Inflammatory macrophage treated with lipopolysaccharide for 4 hours (primary cell): ENCODE results near the gene PAN3.
"Not testable (repeated sequence)": the region's sequence is repeated elsewhere in the genome, so short reads cannot be mapped to it uniquely, and the experiment has no call there.

Source experiments
- DNase-seq: peaks from one replicate; pipeline ENCODE4 v3.0.0-alpha.2; 2020

Gene PAN3

DNA sequence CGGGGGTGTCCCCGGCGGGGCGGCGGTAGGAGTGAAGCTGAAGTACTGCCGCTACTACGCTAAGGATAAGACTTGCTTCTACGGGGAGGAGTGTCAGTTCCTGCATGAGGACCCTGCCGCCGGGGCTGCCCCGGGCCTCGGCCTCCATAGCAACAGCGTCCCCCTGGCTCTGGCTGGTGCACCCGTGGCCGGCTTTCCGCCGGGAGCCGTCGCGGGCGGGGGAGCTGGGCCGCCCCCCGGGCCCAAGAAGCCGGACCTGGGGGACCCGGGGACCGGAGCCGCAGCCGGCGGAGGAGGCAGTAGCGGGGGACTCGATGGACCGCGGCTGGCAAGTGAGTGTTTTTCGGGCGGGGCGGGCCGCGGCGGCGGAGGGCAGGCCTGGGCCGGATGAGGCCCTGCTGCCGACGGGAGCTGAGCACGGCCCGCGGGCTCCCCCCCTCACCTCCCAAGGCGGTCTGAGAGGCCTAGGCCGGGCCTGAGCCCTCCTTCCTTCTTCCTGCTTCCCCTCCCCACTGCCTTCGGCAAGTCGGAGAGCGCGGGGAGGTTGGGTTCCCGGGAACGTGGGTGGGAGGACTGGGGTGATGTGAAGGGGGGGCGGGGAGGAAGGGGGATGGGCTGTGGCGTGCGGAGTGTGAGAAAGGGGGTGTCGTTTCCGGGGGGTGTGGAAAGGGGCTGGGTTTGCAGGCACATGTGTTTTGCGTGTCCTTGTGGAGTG lies 568 bp downstream of the PAN3 start:
- DNase-seq, result peak; percentile 86

DNA sequence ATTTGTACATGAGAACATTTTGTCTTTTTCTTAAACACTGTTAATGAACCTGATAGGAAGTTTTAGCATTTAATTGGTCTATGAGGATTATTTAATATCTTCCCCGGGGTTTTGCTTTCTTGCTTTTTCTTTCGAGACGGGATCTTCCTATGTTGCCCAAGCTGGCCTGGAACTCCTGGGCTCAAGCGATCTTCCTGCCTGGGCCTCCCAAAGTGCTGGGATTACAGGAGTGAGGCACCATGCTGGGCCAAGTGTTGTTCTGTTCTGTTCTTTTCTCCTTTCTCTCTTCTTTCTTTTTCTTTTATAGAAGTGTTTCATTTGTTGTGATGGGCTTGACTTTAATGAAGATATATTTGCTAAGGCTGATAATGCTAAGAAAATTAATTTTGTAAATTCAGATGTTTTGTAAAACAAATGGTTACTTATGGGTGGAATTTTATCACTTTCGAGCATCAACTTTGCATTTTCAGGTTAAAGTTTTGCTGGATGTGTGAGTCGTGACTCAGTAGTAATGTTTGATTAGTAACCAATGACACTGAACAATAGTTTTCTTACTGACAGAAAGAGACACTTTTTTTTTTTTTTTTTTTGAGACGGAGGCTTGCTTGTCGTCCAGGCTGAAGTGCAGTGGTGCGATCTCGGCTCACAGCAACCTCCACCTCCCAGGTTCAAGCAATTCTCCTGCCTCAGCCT lies 2.2 kb downstream of the PAN3 start:
- DNase-seq, result peak; percentile 31

GRCh38 chr13:28141542-28141941 lies 3.2 kb downstream of the PAN3 start:
- not testable (repeated sequence) for DNase-seq

DNA sequence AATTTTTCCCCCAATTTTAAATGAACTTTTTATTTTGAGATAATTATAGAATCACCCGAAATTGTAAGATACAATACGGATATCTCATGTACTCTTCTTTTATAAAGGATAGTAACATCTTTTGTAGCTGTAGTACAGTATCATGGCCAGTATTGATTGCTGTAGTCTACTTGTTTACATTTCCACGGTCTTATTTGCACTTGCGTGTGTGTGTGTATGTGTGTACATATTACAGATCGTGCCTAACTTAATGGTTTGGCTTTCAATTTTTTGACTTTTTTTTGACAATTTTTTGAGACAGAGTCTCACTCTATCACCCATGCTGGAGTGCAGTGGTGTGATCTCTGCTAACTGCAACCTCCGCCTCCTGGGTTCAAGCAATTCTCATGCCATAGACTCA lies 6.7 kb downstream of the PAN3 start:
- no peak for DNase-seq

- DNase-seq, result no peak
Measured at GRCh38 chr13:28147495-28147894, 9.2 kb downstream of the PAN3 start.

- DNase-seq, result no peak
Measured at GRCh38 chr13:28159057-28159456, 20.7 kb downstream of the PAN3 start.

- DNase-seq, result peak; percentile 59
Measured at GRCh38 chr13:28161370-28161769, 23.0 kb downstream of the PAN3 start.

- DNase-seq, result no peak
Measured at GRCh38 chr13:28163587-28163986, 25.2 kb downstream of the PAN3 start.

- DNase-seq, result no peak
Measured at GRCh38 chr13:28166257-28166656, 27.9 kb downstream of the PAN3 start.

DNA sequence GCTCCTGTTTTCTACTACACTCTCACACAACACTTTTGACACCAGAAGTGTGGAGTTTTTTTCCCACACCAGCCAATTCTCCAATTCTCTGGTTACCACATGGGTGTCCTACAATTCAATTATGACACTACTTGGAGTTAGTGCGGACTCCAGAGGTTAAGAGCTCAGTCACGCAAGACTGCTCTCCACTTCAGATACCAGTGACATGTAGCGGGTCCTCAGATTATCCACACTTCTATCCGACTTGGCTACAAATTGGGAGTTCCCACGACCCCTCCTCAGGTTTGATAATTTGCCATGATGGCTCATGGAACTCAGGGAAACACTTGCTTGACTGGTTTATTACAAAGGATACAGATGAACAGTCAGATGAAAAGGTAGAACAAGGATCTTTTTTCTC lies 32.9 kb downstream of the PAN3 start:
- no peak for DNase-seq

DNA sequence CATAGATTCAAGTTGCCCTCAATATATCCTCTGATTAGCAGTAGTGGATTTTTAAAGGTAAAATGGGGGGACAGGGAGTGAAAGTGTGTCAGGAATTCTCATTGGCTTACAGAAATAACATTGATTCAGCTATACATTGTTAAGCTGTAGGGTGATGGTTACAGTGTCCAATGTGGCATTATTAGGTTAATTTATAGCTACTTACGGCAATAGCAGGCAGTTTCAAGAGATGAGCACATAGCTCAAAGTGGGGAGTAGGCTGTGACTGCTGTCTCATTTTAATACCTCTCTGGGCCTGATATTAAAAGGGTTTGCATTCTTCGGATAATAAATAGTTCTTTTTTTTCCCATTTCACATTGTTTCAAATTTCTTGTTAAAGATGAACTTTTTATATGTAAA lies 34.6 kb downstream of the PAN3 start:
- DNase-seq, result no peak

- no peak for DNase-seq
Measured at GRCh38 chr13:28173793-28174192, 35.4 kb downstream of the PAN3 start.

DNA sequence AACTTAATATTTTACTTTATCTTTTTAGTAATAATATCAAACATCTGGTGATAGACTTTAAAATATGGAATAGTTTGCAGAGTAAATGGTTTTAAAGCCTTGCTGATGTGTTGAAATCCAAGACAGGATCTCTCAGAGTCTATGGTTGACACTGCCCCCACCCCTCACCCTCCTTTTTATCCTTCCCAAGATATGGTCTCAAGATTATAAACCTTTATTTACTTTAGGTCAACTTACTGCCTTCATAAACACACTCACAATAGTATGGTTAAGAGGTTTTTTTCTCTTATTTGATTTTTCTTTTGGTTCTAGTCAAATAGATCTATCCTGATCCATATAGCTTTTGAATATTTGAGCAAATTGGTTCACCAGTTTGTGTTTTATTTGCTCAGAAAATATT lies 39.0 kb downstream of the PAN3 start:
- DNase-seq, result no peak

DNA sequence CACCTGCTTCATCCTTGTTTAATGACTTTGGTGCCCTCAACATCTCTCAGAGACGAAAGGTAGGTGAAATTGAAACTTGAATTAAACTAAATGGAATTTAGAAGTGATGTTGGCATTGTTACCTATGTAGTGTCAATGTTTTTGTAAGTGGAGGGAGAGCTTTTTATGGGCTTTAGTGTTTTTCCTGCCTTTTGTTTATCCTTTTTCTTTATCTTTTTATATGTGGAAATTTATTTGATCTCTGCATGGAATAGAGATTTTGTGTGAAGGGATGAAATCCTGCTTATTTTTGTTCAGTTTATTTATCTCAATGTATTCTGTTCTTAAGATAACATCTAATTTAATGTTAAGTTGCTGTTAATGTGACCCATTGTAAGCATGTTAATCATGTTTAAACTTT lies 39.5 kb downstream of the PAN3 start:
- DNase-seq, result no peak

DNA sequence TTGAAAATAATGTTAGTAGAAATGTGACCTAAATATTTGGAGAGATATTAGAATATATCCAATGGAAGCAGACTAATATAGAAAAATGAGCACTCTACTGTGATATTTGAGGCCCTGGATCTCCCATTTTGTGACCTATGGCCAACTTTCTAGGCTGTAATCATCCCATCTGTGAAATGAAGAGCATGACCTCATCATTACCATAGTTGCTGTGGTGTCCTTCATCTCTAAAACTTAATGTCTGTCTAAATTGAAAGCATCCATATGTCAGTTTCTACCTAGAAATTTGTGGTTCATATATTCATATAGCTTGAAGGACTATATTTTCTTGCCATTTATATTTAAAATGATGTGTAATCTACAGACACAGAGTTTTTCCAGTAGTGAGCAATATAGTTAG lies 41.6 kb downstream of the PAN3 start:
- peak; percentile 4 for DNase-seq

- no peak for DNase-seq
Measured at GRCh38 chr13:28181413-28181812, 43.1 kb downstream of the PAN3 start.

DNA sequence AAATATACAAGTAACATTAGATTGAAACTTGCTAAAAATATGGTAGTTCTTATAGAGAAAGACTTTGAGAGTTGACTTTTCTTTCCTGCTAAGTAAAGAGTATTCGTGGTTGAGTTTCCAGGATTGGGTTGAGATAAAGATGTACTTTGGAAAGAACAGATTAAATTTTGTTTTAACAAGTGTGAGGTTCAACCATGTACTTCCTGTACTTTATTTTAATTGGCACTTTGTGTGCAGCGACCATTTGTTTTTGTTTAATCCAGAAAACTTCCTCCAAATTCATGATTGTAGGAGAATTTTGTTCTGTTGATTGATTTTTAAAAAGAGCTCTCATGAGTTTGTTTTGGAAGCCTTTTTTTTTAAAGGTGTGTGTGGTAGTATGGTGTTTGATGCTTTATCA lies 46.9 kb downstream of the PAN3 start:
- no peak for DNase-seq

DNA sequence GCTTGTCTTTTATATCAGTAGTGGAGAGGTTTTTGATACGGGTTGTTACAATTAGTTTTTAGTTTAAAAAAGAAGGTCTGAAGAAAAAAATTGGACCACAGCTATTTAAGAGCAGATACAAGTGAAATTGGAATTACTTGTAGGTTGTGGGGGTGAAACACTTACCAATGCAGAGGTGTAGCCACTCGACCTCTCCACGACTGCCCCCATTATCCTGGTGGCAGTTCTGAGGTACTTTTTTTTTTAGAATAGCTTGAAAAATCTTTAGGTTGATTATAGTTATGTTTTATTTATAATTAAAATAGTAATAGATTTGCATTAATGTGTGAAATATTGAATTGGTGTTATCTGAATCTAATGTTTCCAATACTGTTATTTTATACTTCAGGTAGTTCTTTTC lies 60.7 kb downstream of the PAN3 start:
- no peak for DNase-seq

GRCh38 chr13:28204043-28204442 lies 65.7 kb downstream of the PAN3 start:
- no peak for DNase-seq

- peak; percentile 14 for DNase-seq
Measured at GRCh38 chr13:28204690-28205443, 66.5 kb downstream of the PAN3 start.

GRCh38 chr13:28218679-28219078 lies 80.3 kb downstream of the PAN3 start:
- DNase-seq, result no peak

DNA sequence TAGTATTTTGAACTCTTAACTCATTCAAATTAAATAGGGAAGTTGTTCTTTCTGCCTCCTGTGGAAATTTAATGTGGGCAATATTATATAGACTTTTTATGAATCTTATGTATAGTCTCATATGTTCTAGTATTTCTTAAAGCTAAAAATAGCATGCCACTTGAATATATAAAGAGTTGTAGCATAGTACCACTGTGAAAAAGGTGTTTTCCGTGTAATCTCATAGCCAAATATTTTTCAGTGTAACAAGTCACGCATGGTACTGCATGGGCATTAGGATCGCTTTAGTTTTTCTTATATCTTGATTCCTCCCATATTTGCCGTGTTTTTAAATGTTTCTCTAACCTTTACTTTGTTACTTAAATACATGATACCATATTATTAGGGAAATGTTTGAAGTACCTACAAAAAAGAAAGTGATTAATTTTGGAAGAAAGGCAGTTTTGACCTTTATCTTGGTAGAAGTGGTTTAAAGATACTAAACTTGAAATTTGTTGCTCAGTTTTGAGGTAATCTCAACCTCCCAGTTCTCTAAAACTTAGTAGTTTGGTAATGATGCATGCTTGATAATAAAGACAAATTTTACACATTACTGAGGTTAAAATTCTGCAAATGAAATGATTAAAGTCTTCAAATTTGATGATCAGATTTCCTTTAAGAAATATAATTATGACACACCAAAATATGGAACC lies 81.2 kb downstream of the PAN3 start:
- DNase-seq, result no peak

DNA sequence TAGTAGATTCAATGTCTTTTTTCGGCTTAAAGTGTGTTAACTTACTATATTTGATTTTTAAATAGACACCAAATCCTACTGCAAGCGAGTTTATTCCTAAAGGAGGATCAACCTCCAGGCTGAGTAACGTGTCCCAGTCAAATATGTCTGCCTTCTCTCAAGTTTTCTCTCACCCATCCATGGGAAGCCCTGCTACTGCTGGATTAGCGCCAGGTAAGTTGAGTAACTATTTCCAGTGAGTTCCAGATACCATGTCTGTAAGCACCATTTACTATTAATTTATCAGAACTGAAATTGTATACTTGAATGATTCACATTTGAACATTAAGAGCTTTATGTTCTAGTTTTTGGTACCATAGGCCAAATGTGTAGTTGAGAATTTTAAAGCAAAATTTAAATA lies 81.8 kb downstream of the PAN3 start:
- DNase-seq, result no peak
